BLaER1 treated with 17β-estradiol and CSF1 and Interleukin-3, amounts not matched to agents 10 nM and 100 nM (cell line): ENCODE measurements around the gene SDCBP2.
A peak's percentile ranks its signal among the peaks of the same experiment; 100 is the strongest.

Source experiments
- H3K27ac ChIP-seq, 11 experiments: shearing (Covaris generic); formaldehyde crosslinking; 2 replicates each; pipeline ENCODE4 v1.8.1; 2022
- H3K27me3 ChIP-seq, 11 experiments: shearing (Covaris generic); formaldehyde crosslinking; 2 replicates each; pipeline ENCODE4 v1.8.1; 2022
- H3K36me3 ChIP-seq, 11 experiments: shearing (Covaris generic); formaldehyde crosslinking; 2 replicates each; pipeline ENCODE4 v1.8.1; 2022
- H3K4me1 ChIP-seq, 10 experiments: shearing (Covaris generic); formaldehyde crosslinking; 2 replicates each; pipeline ENCODE4 v1.8.1; 2022
- H3K4me2 ChIP-seq, 11 experiments: shearing (Covaris generic); formaldehyde crosslinking; 2 replicates each; pipeline ENCODE4 v1.8.1; 2022
- H3K4me3 ChIP-seq, 10 experiments: shearing (Covaris generic); formaldehyde crosslinking; 2 replicates each; pipeline ENCODE4 v1.8.1; 2022
- H3K9ac ChIP-seq, 11 experiments: shearing (Covaris generic); formaldehyde crosslinking; 2 replicates each; pipeline ENCODE4 v1.8.1; 2022
- H3K9me3 ChIP-seq, 11 experiments: shearing (Covaris generic); formaldehyde crosslinking; replicated peaks in 1 of 11; 2 replicates each; pipeline ENCODE4 v1.8.1; 2022
- H4K20me1 ChIP-seq, 11 experiments: shearing (Covaris generic); formaldehyde crosslinking; 2 replicates each; pipeline ENCODE4 v1.8.1; 2022
- Cebpa-rat ChIP-seq, 11 experiments: shearing (Covaris generic); IDR thresholded peaks; 2 replicates each; pipeline ENCODE4 v1.8.1; 2022

Gene SDCBP2

DNA sequence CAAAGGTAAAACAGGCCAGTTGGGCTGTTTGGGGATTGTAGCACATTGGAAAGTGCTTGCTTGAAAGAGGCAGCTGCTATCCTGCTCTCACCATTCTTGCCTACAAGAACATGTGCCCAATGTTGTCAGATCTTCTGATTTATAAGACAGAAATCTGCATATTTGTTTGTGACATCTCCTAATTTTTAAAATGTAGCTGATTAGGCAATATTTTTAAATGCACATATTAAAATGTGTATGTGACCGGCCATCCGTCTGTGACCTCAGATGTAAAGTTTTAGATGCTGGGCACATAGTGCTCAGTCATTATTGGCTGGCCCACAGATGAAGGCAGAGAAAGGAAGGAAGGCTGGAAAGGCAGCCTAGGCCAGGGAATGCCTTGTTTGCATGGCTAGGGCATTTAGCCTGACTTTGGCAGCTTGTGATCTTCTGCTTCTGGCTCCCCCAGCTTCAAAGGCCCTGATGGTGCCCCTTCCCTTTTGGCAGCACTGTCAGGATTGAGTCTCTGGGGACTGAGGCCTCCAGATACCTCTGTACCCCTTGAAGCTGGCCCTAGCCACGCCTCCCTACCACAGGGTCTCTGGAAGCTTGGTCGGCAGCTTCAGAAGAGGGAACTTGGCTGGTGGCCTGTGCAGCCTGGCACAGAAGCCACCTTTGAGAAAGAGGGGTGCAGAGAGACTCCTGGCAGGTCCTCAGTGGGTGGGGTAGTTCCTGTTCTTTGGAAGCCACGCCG is 56.4 kb downstream of the SDCBP2 start:
- Histone ChIP-seq H3K27ac (no peak overlapping the region), H4K20me1 (peaks cover 0 to 5% (median 0%) of the 10 kb centered on the region in 11 experiments; a peak in 1 of 22 replicates), H3K4me3 (no peak overlapping the region), H3K27me3 (peaks cover 1 to 7% (median 4%) of the 10 kb centered on the region in 11 experiments; a peak in 17 of 22 replicates), H3K4me2 (peak overlapping the region; percentile 1 to 62 (median 40); a peak in 18 of 22 replicates), H3K9ac (no peak overlapping the region), H3K4me1 (peaks cover 8 to 15% (median 11%) of the 10 kb centered on the region in 10 experiments), H3K36me3 (no peaks in the 10 kb centered on the region), H3K9me3 (no peaks in the 10 kb centered on the region)
- TF ChIP-seq Cebpa-rat (IDR thresholded peaks at IDR 0.05): no peak

DNA sequence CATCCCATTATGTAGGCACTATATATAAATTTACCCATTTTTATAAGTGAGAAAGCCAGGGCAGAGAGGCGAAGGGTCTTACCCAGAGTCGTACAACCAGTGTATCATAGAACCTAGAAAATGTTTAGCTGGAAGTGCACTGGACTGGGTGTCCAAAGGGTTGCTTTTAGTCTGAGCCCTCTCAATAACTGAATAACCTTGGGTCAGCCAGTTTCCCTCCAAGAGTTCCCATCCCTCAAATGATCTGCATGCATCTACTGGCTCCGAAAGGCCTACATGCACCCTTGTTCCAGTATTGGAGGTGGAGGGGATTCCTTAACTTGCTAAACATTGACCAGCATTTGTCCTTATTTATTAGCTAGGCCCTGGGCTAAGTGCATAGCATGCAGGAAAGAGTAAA is 59.1 kb downstream of the SDCBP2 start:
- Histone ChIP-seq H3K4me3 (no peak overlapping the region), H3K36me3 (no peaks in the 10 kb centered on the region), H3K27me3 (peaks cover 27 to 34% (median 31%) of the 10 kb centered on the region in 11 experiments), H4K20me1 (peaks cover 0 to 5% (median 0%) of the 10 kb centered on the region in 11 experiments; a peak in 2 of 22 replicates), H3K27ac (no peak overlapping the region), H3K4me1 (peaks cover 10 to 28% (median 21%) of the 10 kb centered on the region in 10 experiments), H3K9ac (no peak overlapping the region), H3K4me2 (no peak overlapping the region), H3K9me3 (no peaks in the 10 kb centered on the region)
- TF ChIP-seq Cebpa-rat (IDR thresholded peaks at IDR 0.05): no peak

DNA sequence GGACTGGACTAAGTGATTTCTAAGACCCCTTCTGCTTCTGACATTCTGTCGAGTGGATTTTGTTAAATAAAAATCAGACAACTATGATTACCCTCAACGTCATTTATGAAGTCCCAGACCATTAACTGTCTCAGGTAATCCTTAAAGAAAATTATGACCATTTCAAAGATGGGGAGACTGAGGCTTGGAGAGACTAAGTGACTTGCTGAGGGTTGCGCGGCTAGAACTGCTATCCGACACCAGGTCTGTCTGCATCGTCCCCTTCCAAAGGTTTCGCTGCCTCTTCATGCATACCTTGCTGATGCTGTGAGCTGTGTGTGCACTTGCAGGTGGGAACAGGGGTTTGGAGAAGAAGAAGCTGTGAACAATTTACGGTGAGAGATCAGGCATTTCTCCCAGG is 59.7 kb downstream of the SDCBP2 start:
- peaks cover 32 to 40% (median 34%) of the 10 kb centered on the region in 11 experiments for H3K27me3 ChIP-seq
- peaks cover 0 to 5% (median 0%) of the 10 kb centered on the region in 11 experiments; a peak in 2 of 22 replicates for H4K20me1 ChIP-seq

DNA sequence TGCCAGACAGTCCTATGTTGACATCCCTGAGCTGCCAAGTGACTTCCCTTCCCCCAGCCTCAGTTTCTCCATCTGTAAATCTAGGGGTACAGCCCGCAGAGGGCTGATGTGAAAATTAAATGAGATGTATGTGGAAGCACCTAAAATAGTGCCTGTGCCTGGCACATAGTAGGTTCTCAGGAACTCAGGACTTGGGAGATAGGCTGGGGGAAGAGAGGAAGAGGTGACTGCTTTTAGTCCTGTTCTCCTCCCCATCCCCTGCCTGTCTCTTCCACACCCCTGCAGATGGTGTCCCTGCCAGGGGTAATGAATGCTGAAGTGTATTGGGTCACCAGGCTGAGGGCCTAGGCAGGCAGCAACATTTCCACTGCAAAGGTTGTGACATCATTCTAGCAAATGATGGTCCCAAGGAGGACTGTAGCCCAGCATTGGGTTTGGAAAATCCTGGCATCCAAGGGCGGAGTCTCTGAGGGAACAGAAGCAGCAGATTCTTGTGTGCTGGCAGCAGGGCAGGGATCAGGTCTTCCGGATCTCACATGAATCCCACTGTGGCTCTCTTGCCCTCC is 61.0 kb downstream of the SDCBP2 start:
- TF ChIP-seq Cebpa-rat (IDR thresholded peaks at IDR 0.05): no peak

More for the DNA sequence above, 59.7 kb downstream of the SDCBP2 start:
- H3K4me1 ChIP-seq: peaks cover 10 to 28% (median 21%) of the 10 kb centered on the region in 10 experiments
- no peak for TF ChIP-seq Cebpa-rat (IDR thresholded peaks at IDR 0.05)
- no peak overlapping the region for H3K4me2 ChIP-seq
- H3K9ac ChIP-seq: no peak overlapping the region
- no peak overlapping the region for H3K4me3 ChIP-seq
- no peaks in the 10 kb centered on the region for H3K36me3 ChIP-seq
- H3K27ac ChIP-seq: no peak overlapping the region
- H3K9me3 ChIP-seq: no peaks in the 10 kb centered on the region

DNA sequence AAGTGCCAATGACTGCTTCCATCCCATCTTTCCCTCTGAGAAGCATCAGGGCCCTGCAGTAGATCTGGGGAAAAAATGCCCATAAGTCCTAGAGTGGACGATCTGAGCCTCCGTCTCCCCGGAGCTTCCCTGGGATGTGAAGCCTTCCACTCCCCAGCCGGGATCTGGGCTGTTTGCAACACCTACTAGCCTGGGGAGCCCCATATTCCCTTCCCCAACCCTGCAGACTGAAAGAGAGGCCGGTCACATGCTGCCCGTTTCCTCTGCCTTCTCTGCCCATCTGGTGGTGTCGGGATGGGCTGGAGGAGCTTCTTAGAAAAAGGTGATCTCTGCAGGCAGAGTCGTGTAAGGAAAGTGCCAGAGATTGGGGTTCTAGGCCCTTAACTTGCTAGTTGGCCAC is 61.8 kb downstream of the SDCBP2 start:
- H3K4me1 ChIP-seq: peaks cover 0 to 15% (median 8%) of the 10 kb centered on the region in 10 experiments; a peak in 14 of 20 replicates
- H3K27me3 ChIP-seq: peaks cover 32 to 42% (median 34%) of the 10 kb centered on the region in 11 experiments
- TF ChIP-seq Cebpa-rat (IDR thresholded peaks at IDR 0.05): no peak
- peaks cover 12 to 15% (median 13%) of the 10 kb centered on the region in 11 experiments for H3K9me3 ChIP-seq
- H3K4me3 ChIP-seq: peak overlapping the region in 7 of 10 experiments; percentile 62 to 75 (median 66); a peak in 8 of 20 replicates
- H3K4me2 ChIP-seq: peak overlapping the region; percentile 92 to 99 (median 95)
- H3K36me3 ChIP-seq: peaks cover 0 to 5% (median 0%) of the 10 kb centered on the region in 11 experiments; a peak in 1 of 22 replicates
- H4K20me1 ChIP-seq: no peaks in the 10 kb centered on the region; a peak in 1 of 22 replicates
- no peak overlapping the region for H3K27ac ChIP-seq
- peak overlapping the region in 1 of 11 experiments; percentile 66; a peak in 2 of 22 replicates for H3K9ac ChIP-seq

More for the DNA sequence above, 61.0 kb downstream of the SDCBP2 start:
- Histone ChIP-seq H3K9ac (no peak overlapping the region), H3K4me2 (no peak overlapping the region), H3K27me3 (peaks cover 32 to 42% (median 34%) of the 10 kb centered on the region in 11 experiments), H3K27ac (no peak overlapping the region), H3K36me3 (peaks cover 0 to under 1% (median 0%) of the 10 kb centered on the region in 11 experiments; a peak in 1 of 22 replicates), H3K4me1 (peaks cover 3 to 21% (median 14%) of the 10 kb centered on the region in 10 experiments; a peak in 18 of 20 replicates), H3K4me3 (no peak overlapping the region), H3K9me3 (peaks cover 4 to 7% (median 6%) of the 10 kb centered on the region in 11 experiments), H4K20me1 (peaks cover 0 to 3% (median 0%) of the 10 kb centered on the region in 11 experiments; a peak in 2 of 22 replicates)

DNA sequence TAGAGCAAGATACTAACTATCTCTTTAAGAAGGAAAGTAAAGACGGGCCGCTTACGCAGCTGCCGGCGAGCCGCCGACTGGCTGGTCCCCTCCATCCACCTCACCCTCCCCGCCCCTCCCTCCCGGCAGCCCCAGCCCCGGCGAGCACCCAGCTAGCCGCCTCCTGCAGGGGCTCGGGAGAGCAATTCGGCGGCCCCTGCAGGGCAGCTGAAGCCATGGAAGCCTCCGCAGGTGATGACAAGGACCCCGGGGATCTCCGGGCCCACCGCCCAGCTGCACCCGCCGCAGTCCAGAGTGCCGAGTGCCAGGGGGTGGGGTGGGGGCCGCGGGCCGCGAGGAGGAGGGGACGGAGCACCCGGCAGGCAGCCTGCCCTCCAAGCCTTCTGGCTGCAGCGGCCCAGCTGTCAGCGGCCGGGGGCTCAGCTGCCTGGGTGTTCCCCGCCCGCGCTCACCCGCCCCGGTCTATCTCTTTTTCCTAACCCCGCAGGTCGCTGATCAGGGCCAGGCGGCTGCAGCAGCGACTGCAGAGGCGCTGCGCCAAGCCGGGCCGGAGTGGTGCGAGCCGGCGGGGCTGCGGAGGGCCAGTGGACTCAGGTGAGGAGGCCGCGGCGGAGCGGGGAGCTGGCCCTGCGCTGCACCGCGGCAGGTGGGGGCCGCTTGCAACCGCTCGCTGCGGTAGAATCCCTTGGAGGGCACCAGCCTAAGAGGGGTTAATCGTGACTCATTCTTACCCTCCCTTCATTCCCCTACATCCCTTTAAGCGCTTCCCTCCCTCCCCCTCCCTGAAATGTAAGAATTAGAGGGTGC is 62.6 kb downstream of the SDCBP2 start, which contains the start of gene SNPH:
Gene SNPH, plus strand, starts transcription at position 128 of the 807 bp plus-strand sequence. CDS start 29,946 bp downstream, outside the sequence.
- Histone ChIP-seq H3K27ac (no peak within 1 kb of the TSS), H3K36me3 (peaks cover 0 to 5% (median 0%) of the 10 kb centered on the region in 11 experiments; a peak in 1 of 22 replicates), H4K20me1 (no peaks in the 10 kb centered on the region; a peak in 1 of 22 replicates), H3K27me3 (peaks cover 32 to 42% (median 34%) of the 10 kb centered on the region in 11 experiments), H3K9me3 (peaks cover 18 to 21% (median 19%) of the 10 kb centered on the region in 11 experiments), H3K9ac (peak within 1 kb of the TSS; percentile 30 to 71 (median 54); a peak in 19 of 22 replicates), H3K4me3 (peak within 1 kb of the TSS; percentile 56 to 75 (median 64)), H3K4me2 (peak within 1 kb of the TSS; percentile 92 to 99 (median 95)), H3K4me1 (peaks cover 0 to 15% (median 8%) of the 10 kb centered on the region in 10 experiments; a peak in 14 of 20 replicates)
- TF ChIP-seq Cebpa-rat (IDR thresholded peaks at IDR 0.05): no peak

DNA sequence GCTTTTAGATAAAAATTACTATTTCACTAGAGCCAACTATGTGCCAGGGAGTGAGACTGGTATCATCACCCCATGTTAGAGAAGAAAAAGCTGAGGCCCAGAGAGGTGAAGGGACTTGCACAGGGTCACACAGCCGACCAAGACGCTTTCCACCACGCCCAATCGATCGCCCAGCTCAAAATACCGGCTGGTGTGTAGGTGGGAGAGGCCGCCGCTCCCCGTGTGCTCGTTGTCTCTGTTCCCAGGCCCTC is 63.1 kb downstream of the SDCBP2 start:
- Histone ChIP-seq H3K4me3 (peak overlapping the region; percentile 56 to 75 (median 64)), H3K9ac (peak overlapping the region in 10 of 11 experiments; percentile 38 to 71 (median 58); a peak in 13 of 22 replicates), H3K36me3 (peaks cover 0 to 5% (median 0%) of the 10 kb centered on the region in 11 experiments; a peak in 1 of 22 replicates), H3K9me3 (peaks cover 18 to 21% (median 19%) of the 10 kb centered on the region in 11 experiments), H3K27me3 (peaks cover 32 to 42% (median 34%) of the 10 kb centered on the region in 11 experiments), H3K4me2 (peak overlapping the region; percentile 92 to 99 (median 95)), H3K4me1 (peaks cover 0 to 15% (median 8%) of the 10 kb centered on the region in 10 experiments; a peak in 14 of 20 replicates), H4K20me1 (no peaks in the 10 kb centered on the region; a peak in 1 of 22 replicates), H3K27ac (no peak overlapping the region)
- TF ChIP-seq Cebpa-rat (IDR thresholded peaks at IDR 0.05): no peak
